ENCODE measurements around the gene SLC7A11.

The SLC7A11 gene

DNA sequence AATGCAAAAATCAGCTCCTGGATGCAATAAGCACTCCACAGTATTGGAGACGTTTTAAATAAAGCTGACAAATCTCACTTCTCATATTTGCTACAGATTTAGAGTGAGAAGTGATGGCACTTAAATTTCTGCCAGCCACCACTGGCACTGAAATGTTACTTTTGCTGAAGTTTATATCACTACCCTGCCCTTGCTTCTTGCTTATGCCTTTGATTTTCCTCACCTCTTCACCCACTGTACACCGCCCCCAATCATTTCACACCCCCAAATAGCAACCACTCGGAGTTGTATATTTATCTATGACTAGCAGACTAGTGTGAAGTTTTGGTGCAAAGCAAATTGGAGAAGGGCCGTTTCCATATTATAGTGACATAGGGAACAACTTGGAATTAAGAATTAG, 19.9 kb upstream of the SLC7A11 start:
- Histone ChIP-seq H3F3A (ENCODE audit: insufficient read depth, low read length) (no peaks in the 10 kb centered on the region), H3K4me3 (ENCODE audit: low read depth, low read length, poor library complexity, severe bottlenecking) (no peak overlapping the region), H3K27me3 (ENCODE audit: insufficient read depth, low read length) (peaks cover 3% of the 10 kb centered on the region; the same call in 1 of the 2 replicates), H3K9me3 (ENCODE audit: low read length) (no peaks in the 10 kb centered on the region), H4K20me1 (ENCODE audit: insufficient read depth, low read length) (no peaks in the 10 kb centered on the region), H3K27ac (ENCODE audit: low read depth, low read length, poor library complexity, severe bottlenecking) (no peak overlapping the region), H3K9ac (ENCODE audit: low read length) (no peak overlapping the region), H3K36me3 (ENCODE audit: insufficient read depth, low read length) (no peaks in the 10 kb centered on the region), H3K9me2 (ENCODE audit: low read depth, low read length) (no peaks in the 10 kb centered on the region), H3K79me2 (ENCODE audit: insufficient read depth, low read length) (no peaks in the 10 kb centered on the region), H3K4me1 (ENCODE audit: insufficient read depth, low read length, severe bottlenecking) (peaks cover 9% of the 10 kb centered on the region), H2AFZ (ENCODE audit: low read length) (no peak overlapping the region), H3K4me2 (ENCODE audit: low read length) (no peak overlapping the region)
- TF ChIP-seq EZH2 (IDR thresholded peaks at IDR 0.05; ENCODE audit: borderline replicate concordance, low read length), result no peak
- TF ChIP-seq, protein P1, sequence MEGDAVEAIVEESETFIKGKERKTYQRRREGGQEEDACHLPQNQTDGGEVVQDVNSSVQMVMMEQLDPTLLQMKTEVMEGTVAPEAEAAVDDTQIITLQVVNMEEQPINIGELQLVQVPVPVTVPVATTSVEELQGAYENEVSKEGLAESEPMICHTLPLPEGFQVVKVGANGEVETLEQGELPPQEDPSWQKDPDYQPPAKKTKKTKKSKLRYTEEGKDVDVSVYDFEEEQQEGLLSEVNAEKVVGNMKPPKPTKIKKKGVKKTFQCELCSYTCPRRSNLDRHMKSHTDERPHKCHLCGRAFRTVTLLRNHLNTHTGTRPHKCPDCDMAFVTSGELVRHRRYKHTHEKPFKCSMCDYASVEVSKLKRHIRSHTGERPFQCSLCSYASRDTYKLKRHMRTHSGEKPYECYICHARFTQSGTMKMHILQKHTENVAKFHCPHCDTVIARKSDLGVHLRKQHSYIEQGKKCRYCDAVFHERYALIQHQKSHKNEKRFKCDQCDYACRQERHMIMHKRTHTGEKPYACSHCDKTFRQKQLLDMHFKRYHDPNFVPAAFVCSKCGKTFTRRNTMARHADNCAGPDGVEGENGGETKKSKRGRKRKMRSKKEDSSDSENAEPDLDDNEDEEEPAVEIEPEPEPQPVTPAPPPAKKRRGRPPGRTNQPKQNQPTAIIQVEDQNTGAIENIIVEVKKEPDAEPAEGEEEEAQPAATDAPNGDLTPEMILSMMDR (IDR thresholded peaks at IDR 0.05; ENCODE audit: low read length), result no peak

DNA sequence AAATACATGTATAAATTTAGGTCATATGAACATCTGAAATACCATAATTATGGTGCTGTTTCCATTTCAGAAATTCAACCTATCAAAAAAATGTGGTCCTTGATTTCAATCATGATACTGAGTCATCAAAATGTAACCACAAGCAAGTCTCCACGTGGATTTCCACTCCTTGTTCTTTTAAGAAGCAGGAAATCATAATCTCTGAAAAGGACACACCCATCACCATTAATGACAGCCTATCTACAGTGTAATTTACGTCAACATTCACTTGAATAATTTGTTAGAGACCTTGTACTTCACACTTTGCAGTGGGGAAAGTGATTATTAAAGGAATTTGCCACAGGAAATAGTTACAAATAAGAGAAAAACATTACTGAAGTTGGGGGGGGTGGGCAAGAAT, 17.7 kb upstream of the SLC7A11 start:
- TF ChIP-seq, protein P1 (IDR thresholded peaks at IDR 0.05; ENCODE audit: low read length), result no peak
- TF ChIP-seq EZH2 (IDR thresholded peaks at IDR 0.05; ENCODE audit: borderline replicate concordance, low read length), result no peak
- H2AFZ ChIP-seq (ENCODE audit: low read length), result no peak overlapping the region
- H3K4me1 ChIP-seq (ENCODE audit: insufficient read depth, low read length, severe bottlenecking), result peaks cover 9% of the 10 kb centered on the region
- no peaks in the 10 kb centered on the region for H3K36me3 ChIP-seq (ENCODE audit: insufficient read depth, low read length)
- no peak overlapping the region for H3K4me2 ChIP-seq (ENCODE audit: low read length)
- H3F3A ChIP-seq (ENCODE audit: insufficient read depth, low read length), result no peaks in the 10 kb centered on the region
- H3K9ac ChIP-seq (ENCODE audit: low read length), result no peak overlapping the region
- H3K27me3 ChIP-seq (ENCODE audit: insufficient read depth, low read length), result peaks cover 3% of the 10 kb centered on the region; the same call in 1 of the 2 replicates
- peaks cover 9% of the 10 kb centered on the region; the same call in 1 of the 2 replicates for H3K9me3 ChIP-seq (ENCODE audit: low read length)
- no peak overlapping the region for H3K27ac ChIP-seq (ENCODE audit: low read depth, low read length, poor library complexity, severe bottlenecking)
- no peaks in the 10 kb centered on the region for H4K20me1 ChIP-seq (ENCODE audit: insufficient read depth, low read length)
- H3K4me3 ChIP-seq (ENCODE audit: low read depth, low read length, poor library complexity, severe bottlenecking), result no peak overlapping the region
- no peaks in the 10 kb centered on the region for H3K79me2 ChIP-seq (ENCODE audit: insufficient read depth, low read length)
- H3K9me2 ChIP-seq (ENCODE audit: low read depth, low read length), result no peaks in the 10 kb centered on the region

DNA sequence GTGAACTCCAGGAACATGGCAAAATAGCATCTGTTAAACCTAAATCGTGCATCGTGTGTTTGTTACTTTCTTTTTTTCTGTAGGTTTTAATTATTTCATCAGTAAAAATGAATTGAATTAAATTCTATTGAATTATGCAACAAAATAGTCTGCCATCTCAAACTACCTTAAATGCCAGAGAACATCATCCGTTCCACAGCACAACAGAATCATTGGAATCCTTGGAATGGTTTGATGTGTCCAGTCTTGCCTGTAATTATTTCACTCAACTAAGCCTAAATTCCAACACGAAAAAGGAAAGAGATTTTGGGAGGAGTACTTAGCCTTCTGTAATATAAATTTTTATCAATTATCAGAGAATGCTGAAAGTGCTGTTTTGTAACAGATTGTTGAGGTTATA, 17.1 kb upstream of the SLC7A11 start:
- H3K9ac ChIP-seq (ENCODE audit: low read length), result no peak overlapping the region
- peak overlapping the region; percentile 68; the same call in 1 of the 2 replicates for H2AFZ ChIP-seq (ENCODE audit: low read length)
- H3K4me3 ChIP-seq (ENCODE audit: low read depth, low read length, poor library complexity, severe bottlenecking), result no peak overlapping the region
- H3K79me2 ChIP-seq (ENCODE audit: insufficient read depth, low read length), result no peaks in the 10 kb centered on the region
- H3K27me3 ChIP-seq (ENCODE audit: insufficient read depth, low read length), result peaks cover 3% of the 10 kb centered on the region; the same call in 1 of the 2 replicates
- no peak for TF ChIP-seq EZH2 (IDR thresholded peaks at IDR 0.05; ENCODE audit: borderline replicate concordance, low read length)
- TF ChIP-seq, protein P1 (IDR thresholded peaks at IDR 0.05; ENCODE audit: low read length), result no peak
- no peaks in the 10 kb centered on the region for H3F3A ChIP-seq (ENCODE audit: insufficient read depth, low read length)
- no peaks in the 10 kb centered on the region for H4K20me1 ChIP-seq (ENCODE audit: insufficient read depth, low read length)
- no peak overlapping the region for H3K27ac ChIP-seq (ENCODE audit: low read depth, low read length, poor library complexity, severe bottlenecking)
- H3K36me3 ChIP-seq (ENCODE audit: insufficient read depth, low read length), result no peaks in the 10 kb centered on the region
- H3K9me2 ChIP-seq (ENCODE audit: low read depth, low read length), result no peaks in the 10 kb centered on the region
- H3K4me2 ChIP-seq (ENCODE audit: low read length), result no peak overlapping the region
- H3K4me1 ChIP-seq (ENCODE audit: insufficient read depth, low read length, severe bottlenecking), result peaks cover 9% of the 10 kb centered on the region
- H3K9me3 ChIP-seq (ENCODE audit: low read length), result peaks cover 9% of the 10 kb centered on the region; the same call in 1 of the 2 replicates
